ENCODE measurements around the gene HSD11B2.

DNA sequence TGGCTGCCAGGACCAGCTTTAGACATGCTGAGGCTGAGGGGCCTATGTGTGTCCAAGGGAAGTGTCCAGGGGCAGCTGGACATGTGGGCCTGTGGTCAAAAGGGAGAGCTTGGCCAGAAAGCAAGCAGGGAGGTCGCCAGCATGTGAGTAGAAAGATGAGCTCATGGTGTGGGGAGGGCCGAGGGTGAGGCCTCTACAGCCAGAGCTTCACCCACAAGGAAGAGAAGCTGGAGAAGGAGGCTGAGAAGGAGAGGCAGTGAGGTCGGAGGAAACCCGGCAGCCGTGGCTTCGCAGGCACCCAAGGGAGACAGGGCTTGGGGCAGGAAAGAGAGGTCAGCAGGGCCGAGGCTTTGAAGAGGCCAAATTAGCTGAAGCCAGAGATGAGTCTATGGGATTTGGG lies 4.0 kb upstream of the HSD11B2 start:
- TF ChIP-seq, protein P1, sequence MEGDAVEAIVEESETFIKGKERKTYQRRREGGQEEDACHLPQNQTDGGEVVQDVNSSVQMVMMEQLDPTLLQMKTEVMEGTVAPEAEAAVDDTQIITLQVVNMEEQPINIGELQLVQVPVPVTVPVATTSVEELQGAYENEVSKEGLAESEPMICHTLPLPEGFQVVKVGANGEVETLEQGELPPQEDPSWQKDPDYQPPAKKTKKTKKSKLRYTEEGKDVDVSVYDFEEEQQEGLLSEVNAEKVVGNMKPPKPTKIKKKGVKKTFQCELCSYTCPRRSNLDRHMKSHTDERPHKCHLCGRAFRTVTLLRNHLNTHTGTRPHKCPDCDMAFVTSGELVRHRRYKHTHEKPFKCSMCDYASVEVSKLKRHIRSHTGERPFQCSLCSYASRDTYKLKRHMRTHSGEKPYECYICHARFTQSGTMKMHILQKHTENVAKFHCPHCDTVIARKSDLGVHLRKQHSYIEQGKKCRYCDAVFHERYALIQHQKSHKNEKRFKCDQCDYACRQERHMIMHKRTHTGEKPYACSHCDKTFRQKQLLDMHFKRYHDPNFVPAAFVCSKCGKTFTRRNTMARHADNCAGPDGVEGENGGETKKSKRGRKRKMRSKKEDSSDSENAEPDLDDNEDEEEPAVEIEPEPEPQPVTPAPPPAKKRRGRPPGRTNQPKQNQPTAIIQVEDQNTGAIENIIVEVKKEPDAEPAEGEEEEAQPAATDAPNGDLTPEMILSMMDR (IDR thresholded peaks at IDR 0.05; ENCODE audit: poor library complexity) = no peak
- TF ChIP-seq EZH2 (IDR thresholded peaks at IDR 0.05; ENCODE audit: borderline replicate concordance) = no peak
